Common myeloid progenitor, CD34-positive (primary cell): ENCODE data around the gene GSG1L. TPM values are rescaled to one million over a fixed set of nuclear protein-coding genes. Genes with fewer than 3 reads are reported as not detected.
A peak's percentile ranks its signal among the peaks of the same experiment; 100 is the strongest.

Experiments used
- CTCF ChIA-PET: fragments of 350-600 bp; sonication (Branson Sonifier 250); formaldehyde crosslinking; loops from one replicate; lab custom pipeline; 2021; ENCODE audit warnings: antibody characterized with exemption; lab: Charles Lee
- POLR2A ChIA-PET: fragments of 350-600 bp; sonication (Branson Sonifier 250); formaldehyde crosslinking; loops from one replicate; lab custom pipeline; 2021; ENCODE audit warnings: antibody characterized with exemption; lab: Charles Lee
- DNase-seq, 3 donors: peaks; one replicate each; pipeline versions ENCODE4 v3.0.0 to v3.0.0-alpha.2; 2013
- H3K27ac ChIP-seq, 2 experiments: 1 replicate in 1 of 2; 2 replicates in 1 of 2; pipeline ENCODE4 v1.7.0; 2013; ENCODE audit warnings: inconsistent platforms in 2 of 2, low read length in 2 of 2, mild to moderate bottlenecking in 2 of 2, low read depth in 1 of 2, moderate library complexity in 1 of 2; ENCODE audit not compliant: severe bottlenecking in 2 of 2, insufficient read depth in 1 of 2, poor library complexity in 1 of 2
- H3K27me3 ChIP-seq, 5 experiments: replicated peaks in 2 of 5; 1 replicate in 3 of 5; 2 replicates in 2 of 5; pipeline versions ENCODE4 v1.6.1 to v1.7.0; 2013; ENCODE audit warnings: low read length in 4 of 5, mild to moderate bottlenecking in 2 of 5, moderate library complexity in 2 of 5, inconsistent platforms in 1 of 5; ENCODE audit not compliant: insufficient read depth in 5 of 5, control insufficient read depth in 4 of 5
- H3K36me3 ChIP-seq, 4 experiments: 1 replicate in 2 of 4; 2 replicates in 2 of 4; pipeline versions ENCODE4 v1.6.1 to v1.7.0; 2013; ENCODE audit warnings: low read length in 3 of 4, control low read depth in 1 of 4, mild to moderate bottlenecking in 1 of 4; ENCODE audit not compliant: control insufficient read depth in 4 of 4, insufficient read depth in 4 of 4
- H3K4me1 ChIP-seq, 4 experiments: 1 replicate in 3 of 4; 2 replicates in 1 of 4; pipeline versions ENCODE4 v1.6.1 to v1.7.1; 2013; ENCODE audit warnings: low read length in 3 of 4, mild to moderate bottlenecking in 3 of 4, control low read depth in 1 of 4, inconsistent platforms in 1 of 4, moderate library complexity in 1 of 4; ENCODE audit not compliant: control insufficient read depth in 4 of 4, insufficient read depth in 4 of 4; ENCODE audit errors: control extremely low read depth in 1 of 4
- H3K4me3 ChIP-seq, 7 experiments: 1 replicate in 4 of 7; 2 replicates in 3 of 7; pipeline versions ENCODE4 v1.5.1 to v1.7.0; 2013; ENCODE audit warnings: mild to moderate bottlenecking in 7 of 7, low read length in 6 of 7, moderate library complexity in 6 of 7, inconsistent platforms in 2 of 7, low read depth in 2 of 7, control low read depth in 1 of 7; ENCODE audit not compliant: insufficient read depth in 4 of 7, control insufficient read depth in 1 of 7; ENCODE audit errors: extremely low read depth in 1 of 7
- H3K9me3 ChIP-seq, 5 experiments: 1 replicate in 4 of 5; 2 replicates in 1 of 5; pipeline versions ENCODE4 v1.6.1 to v1.7.1; 2013; ENCODE audit warnings: low read length in 4 of 5, mild to moderate bottlenecking in 2 of 5, inconsistent platforms in 1 of 5, low read depth in 1 of 5, moderate library complexity in 1 of 5; ENCODE audit not compliant: control insufficient read depth in 4 of 5, insufficient read depth in 2 of 5; ENCODE audit errors: control extremely low read depth in 1 of 5
- WGBS: methylation state at CpG from one replicate; pipeline ENCODE4 v1.1.5; 2013; ENCODE audit not compliant: insufficient coverage; 5-methylcytosine and 5-hydroxymethylcytosine counted together
- polyA plus RNA-seq: library from polyadenylated mRNA; unstranded; fragments of 120-200 nt; gene quantifications from one replicate; pipeline ENCODE4 v1.2.1, GENCODE V29; 2013

The GSG1L gene
- 0.05 TPM for polyA plus RNA-seq

DNA sequence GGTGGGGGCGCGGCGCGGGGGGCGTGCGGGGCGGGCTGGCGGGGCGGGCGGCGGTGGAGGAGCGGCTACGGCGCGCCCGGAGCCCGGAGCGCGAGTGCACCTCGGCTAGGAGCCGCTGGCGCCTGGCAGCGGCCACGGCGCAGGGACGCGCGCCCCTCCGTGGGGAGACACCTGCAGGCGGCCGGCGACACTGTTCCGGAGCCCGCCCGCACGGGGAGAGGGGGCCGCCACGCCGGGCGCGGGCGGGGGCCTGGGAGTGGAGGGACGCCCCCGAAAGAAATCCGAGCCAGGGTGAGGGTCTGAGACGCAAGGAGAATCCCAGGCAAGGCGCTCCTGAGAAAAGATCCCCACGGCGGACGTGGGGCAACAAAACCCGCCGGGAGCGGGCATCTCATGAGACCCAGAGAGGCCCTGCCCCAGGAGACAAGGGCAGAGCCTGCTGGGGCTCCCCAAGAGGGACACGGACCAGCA is at the start of gene GSG1L:
TSS of gene GSG1L (minus strand) at position 124 of the 471 bp plus-strand sequence. CDS start 290 bp downstream, outside the sequence.
- Histone ChIP-seq H3K4me3 (peak within 1 kb of the TSS in 5 of 7 experiments; percentile 19 to 68 (median 45)), H3K9me3 (no peaks in the 10 kb centered on the region), H3K27ac (no peak within 1 kb of the TSS), H3K36me3 (no peaks in the 10 kb centered on the region), H3K4me1 (peaks cover 0 to 16% (median 9%) of the 10 kb centered on the region in 4 experiments), H3K27me3 (peaks cover 0 to 75% (median 33%) of the 10 kb centered on the region in 5 experiments)
- DNase-seq, result peak in 2 of 3 donors; percentile 45 to 59
- under 1% methylated on average over 47 of the region's 54 CpGs for WGBS
- CTCF ChIA-PET, result interaction anchor here (0.6 to 2.4 kb wide), 5 partner anchors 17 to 939 kb away, joined by 3 to 5 read pairs (median 4); no protein-coding TSS in a partner anchor
- POLR2A ChIA-PET, result interaction anchor here (0.5 kb wide), 1 partner anchor 1591 kb away, joined by 8 read pairs; no protein-coding TSS in a partner anchor

DNA sequence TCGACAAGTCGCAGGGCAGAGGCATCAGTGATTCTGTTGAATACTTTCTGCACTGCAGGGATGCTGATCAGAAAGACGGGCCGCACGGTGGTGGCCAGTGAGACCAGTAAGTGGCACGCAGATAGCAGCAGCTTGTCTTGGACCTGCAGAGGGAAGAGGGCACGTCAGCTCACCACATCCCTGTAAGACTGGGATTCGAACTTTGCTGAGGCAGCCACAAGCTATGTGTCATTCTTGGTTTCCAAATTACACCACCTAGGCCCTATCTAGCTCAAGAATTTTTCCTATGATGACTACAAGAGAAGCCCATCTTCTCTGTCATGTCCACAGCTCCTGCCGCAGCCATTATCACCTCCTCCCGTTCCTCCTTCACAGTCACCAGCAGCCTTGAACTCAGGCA is 49.4 kb upstream of the GSG1L start:
- WGBS, result 94% methylated on average over 10 of the region's 10 CpGs

DNA sequence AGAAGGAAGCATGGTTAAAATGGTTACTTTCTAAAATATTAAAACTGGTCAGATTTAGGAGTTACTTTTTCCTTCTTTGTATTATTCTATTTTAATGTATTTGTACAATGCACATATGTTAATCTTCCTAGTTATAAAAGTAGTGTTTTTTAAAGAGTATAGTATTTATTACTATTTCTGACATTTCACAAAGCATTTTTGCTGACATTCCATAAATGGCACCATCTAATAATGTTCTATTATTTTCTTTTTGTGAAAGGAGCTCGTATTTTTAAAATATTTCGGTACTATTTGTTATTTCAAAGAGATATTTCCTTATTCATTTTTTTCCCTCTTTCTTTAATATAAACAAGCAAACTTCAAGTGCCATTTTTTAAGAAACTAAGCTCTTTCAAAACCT is 47.5 kb upstream of the GSG1L start:
- ChIA-PET POLR2A (no interaction called here), CTCF (interaction anchor here (0.6 to 1.1 kb wide), 3 partner anchors 23 to 194 kb away, joined by 3 to 5 read pairs (median 3); no protein-coding TSS in a partner anchor)
- no CpG with 5 or more reads among the region's 2 CpGs for WGBS

More for the DNA sequence above, 49.4 kb upstream of the GSG1L start:
- DNase-seq, result no peak
- H3K9me3 ChIP-seq, result no peaks in the 10 kb centered on the region
- H3K4me3 ChIP-seq, result no peak overlapping the region
- no peaks in the 10 kb centered on the region for H3K27me3 ChIP-seq
- H3K36me3 ChIP-seq, result peaks cover 20 to 77% (median 56%) of the 10 kb centered on the region in 4 experiments
- CTCF ChIA-PET, result no interaction called here
- POLR2A ChIA-PET, result no interaction called here
- peaks cover 17 to 41% (median 34%) of the 10 kb centered on the region in 4 experiments for H3K4me1 ChIP-seq
- H3K27ac ChIP-seq, result no peak overlapping the region

DNA sequence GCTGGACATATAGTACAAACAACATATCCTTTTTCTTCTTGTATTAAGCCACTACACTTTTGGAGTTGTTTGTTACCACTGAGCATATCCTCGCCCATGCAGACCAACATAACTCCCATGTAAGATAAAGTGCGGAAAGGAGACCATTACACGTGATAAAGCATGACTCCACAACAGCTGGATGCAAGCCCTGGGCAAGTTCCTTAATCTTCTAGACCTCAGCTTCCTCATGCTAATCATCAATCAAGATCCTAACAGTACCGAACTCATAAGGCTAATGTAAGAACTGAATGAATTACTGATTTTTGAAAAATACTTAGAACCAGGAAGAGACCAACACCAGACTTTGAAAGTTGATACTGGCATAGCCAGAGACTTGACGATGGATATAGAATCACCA is 47.0 kb upstream of the GSG1L start:
- H3K36me3 ChIP-seq, result peaks cover 16 to 81% (median 60%) of the 10 kb centered on the region in 4 experiments
- peak overlapping the region in 1 of 7 experiments; percentile 35 for H3K4me3 ChIP-seq
- peak overlapping the region in 1 of 2 experiments; percentile 27 for H3K27ac ChIP-seq
- H3K4me1 ChIP-seq, result peaks cover 17 to 41% (median 34%) of the 10 kb centered on the region in 4 experiments
- H3K27me3 ChIP-seq, result no peaks in the 10 kb centered on the region
- POLR2A ChIA-PET, result no interaction called here
- peak; percentile 80 to 97 (median 93) for DNase-seq
- CTCF ChIA-PET, result interaction anchor here (1.1 kb wide), 2 partner anchors 23 to 193 kb away, joined by 3 to 5 read pairs; no protein-coding TSS in a partner anchor
- WGBS, result 8% methylated on average over 2 of the region's 5 CpGs
- no peaks in the 10 kb centered on the region for H3K9me3 ChIP-seq

More for the DNA sequence above, 47.5 kb upstream of the GSG1L start:
- H3K9me3 ChIP-seq, result no peaks in the 10 kb centered on the region
- peak overlapping the region in 1 of 2 experiments; percentile 25 for H3K27ac ChIP-seq
- no peak for DNase-seq
- no peaks in the 10 kb centered on the region for H3K27me3 ChIP-seq
- peak overlapping the region in 1 of 7 experiments; percentile 35 for H3K4me3 ChIP-seq
- peaks cover 17 to 80% (median 60%) of the 10 kb centered on the region in 4 experiments for H3K36me3 ChIP-seq
- H3K4me1 ChIP-seq, result peaks cover 17 to 41% (median 34%) of the 10 kb centered on the region in 4 experiments

DNA sequence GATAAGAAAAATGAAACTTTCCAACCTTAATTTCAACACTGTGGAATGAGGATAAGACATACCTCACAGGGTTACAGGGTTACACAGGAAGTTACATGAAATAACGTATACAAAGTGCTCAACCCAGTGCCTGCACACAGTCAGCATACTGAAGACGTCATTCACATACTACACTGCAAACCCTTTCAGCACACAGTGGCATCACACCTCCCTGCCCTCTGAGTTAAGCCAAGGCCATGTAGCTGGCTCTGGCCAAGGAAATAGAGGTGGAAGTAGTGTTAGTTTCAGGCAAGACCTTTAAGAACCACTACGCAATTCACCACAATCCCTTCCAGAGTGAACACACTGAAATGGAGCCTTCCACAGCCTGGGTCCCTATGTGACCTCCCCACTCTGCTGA is 46.6 kb upstream of the GSG1L start:
- WGBS, result 67% methylated on average over 1 of the region's 3 CpGs
- no peak for DNase-seq
- H3K27me3 ChIP-seq, result no peaks in the 10 kb centered on the region
- ChIA-PET POLR2A (no interaction called here), CTCF (interaction anchor here (0.7 to 1.1 kb wide), 2 partner anchors 171 to 193 kb away, joined by 3 read pairs; no protein-coding TSS in a partner anchor)
- H3K4me3 ChIP-seq, result no peak overlapping the region
- peaks cover 16 to 81% (median 59%) of the 10 kb centered on the region in 4 experiments for H3K36me3 ChIP-seq
- H3K27ac ChIP-seq, result peak overlapping the region in 1 of 2 experiments; percentile 27
- H3K4me1 ChIP-seq, result peaks cover 17 to 41% (median 34%) of the 10 kb centered on the region in 4 experiments
- H3K9me3 ChIP-seq, result no peaks in the 10 kb centered on the region

DNA sequence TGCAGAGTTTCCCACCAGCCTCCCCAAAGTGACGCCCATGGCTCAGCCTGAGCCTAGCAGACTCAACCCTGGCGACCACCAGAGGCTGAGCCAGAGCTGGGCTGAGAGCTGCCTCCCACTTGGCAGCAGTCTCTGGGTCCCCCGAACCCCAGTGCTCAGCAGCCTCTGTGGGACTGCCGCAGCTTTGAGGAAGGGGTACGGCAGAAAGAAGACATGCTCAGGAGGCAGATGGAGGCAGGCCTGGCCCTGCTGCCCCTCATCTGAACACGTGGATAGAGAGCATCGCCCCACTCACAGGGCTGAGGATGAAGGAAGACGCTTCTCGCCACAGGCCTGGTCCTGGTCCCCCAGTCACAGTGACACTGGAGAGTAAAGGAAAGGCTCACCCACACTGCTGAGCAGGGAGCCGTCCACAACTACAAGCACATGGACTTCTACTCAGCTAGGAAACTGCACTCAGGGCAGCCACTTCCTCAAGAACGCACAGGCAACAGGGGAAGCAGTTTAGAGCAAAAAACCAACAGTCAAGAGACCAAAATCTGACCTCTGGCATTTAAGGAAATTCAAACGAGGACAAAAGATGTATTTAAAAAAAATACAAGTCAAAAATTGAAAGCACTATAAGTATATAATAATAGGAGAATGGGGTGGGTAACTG is 45.2 kb upstream of the GSG1L start:
- no peaks in the 10 kb centered on the region for H3K9me3 ChIP-seq
- H3K4me1 ChIP-seq, result peaks cover 17 to 41% (median 34%) of the 10 kb centered on the region in 4 experiments
- POLR2A ChIA-PET, result no interaction called here
- 60% methylated on average over 11 of the region's 12 CpGs for WGBS
- H3K27me3 ChIP-seq, result no peaks in the 10 kb centered on the region
- H3K36me3 ChIP-seq, result peaks cover 17 to 84% (median 59%) of the 10 kb centered on the region in 4 experiments
- H3K4me3 ChIP-seq, result no peak overlapping the region
- peak overlapping the region in 1 of 2 experiments; percentile 38 for H3K27ac ChIP-seq
- CTCF ChIA-PET, result interaction anchor here (0.6 kb wide), 1 partner anchor 100 kb away, joined by 3 read pairs; no protein-coding TSS in a partner anchor
- DNase-seq, result peak; percentile 8 to 61 (median 40)
